HUDEP-2 (cell line): ENCODE results near the gene FJX1.

Experiments used
- DNase-seq, 76 experiments: peaks; one replicate each; lab custom pipeline; 2025; ENCODE audit not compliant: unreplicated experiment in 76 of 76; lab: John Stamatoyannopoulos, UW

The FJX1 gene

GRCh38 chr11:35617687-35618496 is at the start of gene FJX1:
Gene FJX1 (plus strand): TSS chr11:35618460. CDS start chr11:35618637, 177 bp downstream.
- peak in 53 of 76 experiments; percentile 2 to 65 (median 36) for DNase-seq

- DNase-seq: no peak
Measured at GRCh38 chr11:35571696-35572095, 46.6 kb upstream of the FJX1 start.

GRCh38 chr11:35579557-35580396 is 38.5 kb upstream of the FJX1 start:
- no peak for DNase-seq

GRCh38 chr11:35580397-35580781 is 37.9 kb upstream of the FJX1 start:
- no peak for DNase-seq

- DNase-seq: no peak
Measured at GRCh38 chr11:35582033-35582432, 36.2 kb upstream of the FJX1 start.

GRCh38 chr11:35583126-35583525 is 35.1 kb upstream of the FJX1 start:
- DNase-seq: no peak

GRCh38 chr11:35583843-35584242 is 34.4 kb upstream of the FJX1 start:
- DNase-seq: no peak

GRCh38 chr11:35584321-35584720 is 33.9 kb upstream of the FJX1 start:
- no peak for DNase-seq

- no peak for DNase-seq
Measured at GRCh38 chr11:35585416-35585815, 32.8 kb upstream of the FJX1 start.

- DNase-seq: no peak
Measured at GRCh38 chr11:35586222-35586621, 32.0 kb upstream of the FJX1 start.

GRCh38 chr11:35587972-35588371 is 30.3 kb upstream of the FJX1 start:
- no peak for DNase-seq

- DNase-seq: no peak
Measured at GRCh38 chr11:35588627-35589026, 29.6 kb upstream of the FJX1 start.

- no peak for DNase-seq
Measured at GRCh38 chr11:35589281-35589680, 29.0 kb upstream of the FJX1 start.

GRCh38 chr11:35590412-35590811 is 27.8 kb upstream of the FJX1 start:
- DNase-seq: no peak

GRCh38 chr11:35593143-35593542 is 25.1 kb upstream of the FJX1 start:
- peak in 4 of 76 experiments; percentile 3 to 14 (median 12) for DNase-seq

- DNase-seq: no peak
Measured at GRCh38 chr11:35594680-35595079, 23.6 kb upstream of the FJX1 start.

- DNase-seq: no peak
Measured at GRCh38 chr11:35598254-35599125, 19.8 kb upstream of the FJX1 start.

GRCh38 chr11:35600331-35600838 is 17.9 kb upstream of the FJX1 start:
- DNase-seq: no peak

- no peak for DNase-seq
Measured at GRCh38 chr11:35602160-35602793, 16.0 kb upstream of the FJX1 start.

GRCh38 chr11:35602979-35603378 is 15.3 kb upstream of the FJX1 start:
- no peak for DNase-seq
